CD4-positive, alpha-beta T cell treated with Interleukin-4 for 1 hour (primary cell): Measurements from ENCODE around the gene MYO5B.
"Not testable (repeated sequence)": the region's sequence is repeated elsewhere in the genome, so short reads cannot be mapped to it uniquely, and the experiment has no call there.

Experiments used
- DNase-seq, 2 donors: peaks; one replicate each; pipeline ENCODE4 v3.0.0-alpha.2; 2020 to 2022

Gene MYO5B

DNA sequence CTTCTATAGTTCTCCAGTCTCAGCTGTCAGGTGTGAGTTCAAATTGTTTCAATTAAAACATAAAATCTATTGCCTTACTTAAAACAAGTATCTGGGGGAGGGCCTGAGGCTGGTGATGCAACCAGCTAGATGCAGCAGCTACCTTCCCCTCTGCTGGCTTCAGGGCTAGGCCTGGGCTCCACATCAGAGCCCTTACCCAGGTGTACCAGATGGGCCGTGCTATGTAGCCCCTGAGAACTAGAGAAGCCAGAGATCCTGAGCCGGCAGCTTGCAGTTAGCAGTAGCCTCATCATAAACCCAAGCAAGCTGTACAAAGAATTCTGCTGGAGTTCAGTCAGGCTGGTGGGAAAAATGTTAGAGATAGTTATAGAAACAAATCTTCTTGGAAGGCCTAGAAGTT is 284.0 kb downstream of the MYO5B start:
- DNase-seq: no peak

DNA sequence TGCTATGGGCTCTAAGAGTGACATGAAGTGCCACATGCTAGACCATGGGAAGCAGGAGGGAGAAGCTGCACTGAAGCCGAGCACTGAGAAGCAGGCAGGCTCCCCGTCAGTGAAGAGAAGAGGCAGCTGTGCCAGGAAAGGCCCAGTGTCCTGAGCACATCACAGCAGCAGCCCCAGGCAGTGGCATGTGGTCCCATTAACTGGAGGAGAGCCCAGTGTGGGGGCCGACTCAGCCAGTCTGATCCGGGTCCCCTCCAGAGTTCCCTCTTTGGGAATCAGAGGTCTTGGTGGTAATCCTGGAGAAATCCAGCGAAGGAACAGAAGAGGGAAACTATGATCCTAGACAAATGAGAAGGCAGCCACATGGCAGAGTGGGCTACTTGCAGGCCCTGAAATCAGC is 284.9 kb downstream of the MYO5B start:
- no peak for DNase-seq

DNA sequence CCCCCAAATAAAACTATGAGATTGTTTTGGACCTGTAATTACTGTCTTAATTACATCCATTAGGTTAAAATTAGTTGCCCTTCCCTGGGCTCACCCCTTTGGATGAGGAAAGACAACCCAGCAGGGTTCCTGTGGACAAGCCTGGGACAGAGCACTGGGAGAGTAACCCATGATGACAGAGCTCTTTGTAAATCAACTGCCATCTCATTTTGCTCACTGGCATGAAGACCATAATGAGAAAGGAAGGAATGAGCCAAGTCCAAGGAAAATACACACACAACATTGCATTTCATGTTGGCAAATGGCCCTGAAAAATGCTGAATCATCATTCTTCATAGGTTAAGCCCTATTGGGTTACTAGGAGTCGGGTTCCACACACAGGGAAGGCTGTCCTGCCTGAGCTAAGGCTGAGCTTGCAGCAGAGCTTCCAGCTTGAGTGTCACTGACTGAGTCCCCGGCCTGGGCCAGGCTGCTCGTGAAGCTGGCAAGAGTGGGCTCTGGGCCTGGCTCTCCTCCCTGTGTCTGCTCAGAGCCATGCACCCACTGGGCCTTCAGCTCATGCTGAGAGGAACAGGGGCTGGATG is 287.5 kb downstream of the MYO5B start:
- no peak for DNase-seq

DNA sequence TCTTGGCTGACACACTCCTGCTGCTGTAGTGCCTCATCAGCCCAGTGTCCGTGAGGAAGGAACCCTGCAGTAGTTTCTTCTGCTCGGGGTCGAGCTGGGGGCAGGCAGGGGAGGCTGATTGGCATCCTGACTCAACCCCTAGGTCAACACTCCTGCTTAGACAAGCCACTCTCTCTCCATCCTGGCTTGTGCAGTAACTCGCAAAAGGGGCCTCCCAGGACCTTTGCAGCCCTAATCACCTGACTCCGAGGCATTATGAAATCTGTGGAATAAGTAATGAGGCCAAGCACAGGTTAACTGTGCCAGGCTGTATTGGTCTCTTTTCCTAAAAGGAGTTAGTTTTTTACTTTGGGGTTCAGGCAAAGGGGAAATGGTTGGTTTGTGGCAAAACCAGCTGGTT is 289.2 kb downstream of the MYO5B start:
- DNase-seq: no peak

DNA sequence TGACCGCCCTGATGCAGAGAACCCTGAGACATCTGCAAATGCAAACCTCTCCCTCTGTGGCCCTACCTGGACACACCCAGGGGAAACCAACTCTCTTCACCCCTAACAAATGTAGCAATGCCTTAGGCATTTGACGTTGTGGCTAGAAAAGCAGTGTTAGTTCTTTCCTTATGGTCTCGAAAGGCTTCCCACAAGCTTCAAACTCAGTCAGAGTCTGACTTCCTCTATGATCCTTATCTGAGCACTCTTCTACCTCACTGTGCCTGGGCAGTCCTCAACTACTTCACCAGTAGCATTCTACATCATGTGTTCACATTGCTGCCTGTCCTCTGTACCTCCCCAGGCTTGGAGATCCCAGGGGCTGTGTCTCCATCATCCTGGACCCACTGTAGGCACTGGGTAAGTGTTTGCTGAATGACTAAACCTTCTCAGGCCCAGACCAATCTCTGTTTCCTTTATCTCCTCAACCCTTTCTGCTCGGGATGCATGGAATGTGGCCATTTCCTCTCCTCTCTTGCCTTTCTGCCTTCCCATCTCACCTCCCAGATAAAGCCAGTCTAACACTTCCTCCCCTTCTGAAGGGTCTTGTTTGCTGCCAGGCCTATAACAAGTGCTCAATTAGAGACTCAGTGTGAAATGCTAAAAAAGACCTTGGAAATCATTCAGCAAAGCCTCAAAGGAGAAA is 289.9 kb downstream of the MYO5B start:
- no peak for DNase-seq

DNA sequence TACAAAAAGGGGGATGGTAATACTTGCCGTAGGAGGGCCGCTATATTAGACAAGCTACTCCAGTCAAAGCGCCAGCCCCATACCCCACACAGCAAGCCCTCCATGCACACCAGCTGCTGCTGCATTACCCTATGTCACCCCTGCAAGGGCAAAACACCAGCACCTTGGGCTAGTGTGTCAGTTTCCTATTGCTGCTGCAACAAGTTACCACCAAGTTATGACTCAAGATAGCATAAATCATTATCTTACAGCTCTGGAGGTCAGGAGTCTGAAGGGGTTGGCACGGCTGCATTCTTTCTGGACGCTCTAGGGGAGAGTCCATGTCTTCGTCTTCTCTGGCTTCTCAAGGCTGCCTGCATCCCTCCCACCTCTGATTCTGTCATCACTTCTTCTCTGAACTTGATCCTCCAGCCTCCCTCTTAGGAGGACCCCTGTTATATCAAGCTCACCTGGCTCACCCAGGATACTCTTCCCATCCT is 293.0 kb downstream of the MYO5B start:
- DNase-seq: no peak

DNA sequence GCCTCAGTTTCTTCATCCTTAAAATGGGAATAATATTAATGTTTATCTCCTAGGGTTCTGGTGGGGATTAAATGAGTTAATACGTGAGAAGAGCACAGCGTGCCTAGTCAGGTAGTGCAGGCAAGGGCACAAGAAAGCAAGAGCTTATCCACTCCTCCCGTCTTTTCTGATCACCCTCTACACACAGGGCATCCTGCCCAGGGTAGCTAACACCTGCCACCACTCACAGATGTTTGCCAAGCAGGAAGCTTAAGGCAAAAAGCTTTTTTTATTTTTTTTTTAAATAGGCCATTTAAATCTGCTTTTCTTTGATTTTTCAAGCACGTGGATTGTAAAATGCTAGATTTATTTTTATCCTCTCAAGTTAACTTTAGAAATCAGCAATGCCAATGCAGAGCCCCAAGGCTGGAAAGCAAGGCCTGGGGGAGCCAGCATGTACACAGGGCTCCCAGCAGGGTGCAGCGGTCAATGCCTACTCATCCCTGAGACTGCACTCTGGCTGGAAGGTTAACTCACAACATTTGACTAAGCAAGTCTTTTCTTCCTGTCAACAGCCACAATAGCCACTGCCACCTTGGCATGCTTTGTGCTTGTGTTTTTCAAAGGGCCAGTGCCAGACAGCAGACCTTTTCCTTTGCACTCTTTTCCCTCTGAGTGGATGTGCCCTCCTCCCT is 295.2 kb downstream of the MYO5B start:
- DNase-seq: no peak

DNA sequence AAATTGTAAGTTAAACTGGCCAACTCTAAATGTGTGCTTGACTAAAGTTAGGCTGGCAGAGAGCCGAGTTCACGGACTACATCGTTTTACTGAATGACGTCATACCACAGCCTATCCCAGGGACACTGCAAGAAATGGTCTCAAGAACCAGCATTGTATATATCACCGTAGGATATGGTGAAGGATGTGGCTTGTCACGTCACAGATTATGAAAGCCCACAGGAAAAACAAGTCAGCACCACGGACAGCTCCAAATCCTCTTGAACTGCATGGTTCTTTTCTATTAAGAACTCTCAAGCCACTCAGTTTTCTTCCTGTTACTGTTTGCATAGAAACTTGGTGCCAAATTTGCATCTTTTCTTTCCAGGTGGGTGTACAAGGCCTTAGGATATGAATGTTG is 296.5 kb downstream of the MYO5B start:
- peak; percentile 49 to 57 for DNase-seq

DNA sequence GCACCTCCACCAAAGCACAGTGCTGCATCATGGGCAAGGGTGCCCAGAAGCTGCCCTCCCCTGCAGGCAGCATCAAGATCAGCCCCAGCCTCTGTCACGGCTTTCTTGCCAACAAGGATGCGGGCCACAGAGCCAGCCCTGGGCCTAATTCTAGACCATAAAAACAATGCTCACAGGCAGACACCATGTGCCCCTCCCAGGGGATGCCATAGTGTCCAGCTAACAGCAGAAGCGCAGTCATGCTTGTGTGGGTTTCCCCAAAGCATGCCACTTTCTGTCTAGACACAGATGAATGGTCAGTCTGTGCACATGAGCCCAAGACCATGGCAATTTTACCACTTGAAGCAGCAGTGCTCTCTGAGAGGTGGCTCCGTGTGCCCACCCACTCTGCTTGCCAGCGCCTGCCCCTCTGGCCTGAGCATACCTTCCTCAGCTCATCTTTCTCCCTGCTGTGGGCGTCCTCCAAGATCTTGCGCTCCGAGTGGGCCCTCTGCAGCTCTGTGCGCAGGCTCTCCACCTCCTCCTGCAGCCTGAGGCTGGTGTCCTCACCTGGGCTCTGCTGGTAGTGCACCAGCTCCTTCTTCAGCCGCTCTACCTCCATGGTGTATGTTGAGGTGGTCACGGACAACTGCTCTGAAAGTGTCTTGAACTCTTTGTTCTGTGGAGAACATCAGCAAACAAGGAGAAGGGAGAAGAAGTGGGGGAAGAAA is 300.3 kb downstream of the MYO5B start:
- no peak for DNase-seq

DNA sequence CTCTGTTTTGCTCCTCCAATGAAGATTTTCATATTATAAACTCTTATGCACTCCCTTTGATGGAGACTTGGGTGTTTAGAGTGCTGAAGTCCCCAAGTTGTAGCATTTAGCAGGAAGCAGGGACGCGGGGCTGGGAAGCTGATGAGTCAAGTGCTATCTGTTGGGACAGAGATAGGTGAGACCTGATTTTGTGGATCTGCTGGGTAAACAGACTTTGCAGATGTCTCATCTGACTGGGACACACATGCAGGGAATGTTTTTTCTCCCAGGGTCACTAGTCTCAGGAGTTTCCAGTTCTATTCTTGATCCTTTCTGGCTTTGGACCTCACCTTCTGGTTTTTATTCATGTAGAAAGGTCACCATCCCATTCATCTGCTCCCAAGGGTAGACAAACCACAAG is 301.9 kb downstream of the MYO5B start:
- DNase-seq: no peak

DNA sequence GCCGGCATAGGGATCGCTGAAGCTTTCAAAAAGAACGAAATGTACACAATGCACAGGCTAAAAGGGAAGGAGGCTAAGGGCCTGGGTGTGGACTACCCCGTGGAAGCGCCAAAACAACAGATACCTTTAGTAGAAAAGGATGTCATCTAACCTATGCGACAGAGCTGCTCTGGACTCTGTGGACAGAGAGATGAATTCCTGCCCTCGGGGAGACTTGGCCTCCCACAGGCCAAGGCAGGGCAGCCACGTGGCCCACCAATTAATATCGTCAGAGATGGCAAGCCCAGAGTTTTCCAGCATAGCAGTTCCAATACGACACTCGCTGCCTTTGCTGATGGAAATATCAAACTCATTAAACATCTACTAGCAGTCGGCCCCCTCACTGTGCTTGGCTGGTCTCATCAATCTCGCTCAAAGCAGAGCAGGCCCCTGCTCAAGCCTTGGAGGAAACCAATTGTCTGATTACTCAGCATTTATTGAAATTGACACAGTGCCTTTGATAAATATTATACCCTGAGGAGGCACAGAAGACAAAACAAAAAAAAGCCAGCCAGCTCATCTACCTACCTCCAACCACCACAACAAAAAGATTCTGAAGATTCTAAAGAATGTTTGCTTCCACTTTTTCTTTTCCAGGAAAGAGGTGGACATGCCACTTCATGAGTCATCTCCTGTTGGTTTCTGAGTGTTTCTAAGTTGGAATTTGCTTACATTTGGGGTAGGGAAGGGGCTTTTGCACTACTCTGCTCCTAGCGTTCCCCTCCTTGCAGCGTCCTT is 302.6 kb downstream of the MYO5B start:
- no peak for DNase-seq

DNA sequence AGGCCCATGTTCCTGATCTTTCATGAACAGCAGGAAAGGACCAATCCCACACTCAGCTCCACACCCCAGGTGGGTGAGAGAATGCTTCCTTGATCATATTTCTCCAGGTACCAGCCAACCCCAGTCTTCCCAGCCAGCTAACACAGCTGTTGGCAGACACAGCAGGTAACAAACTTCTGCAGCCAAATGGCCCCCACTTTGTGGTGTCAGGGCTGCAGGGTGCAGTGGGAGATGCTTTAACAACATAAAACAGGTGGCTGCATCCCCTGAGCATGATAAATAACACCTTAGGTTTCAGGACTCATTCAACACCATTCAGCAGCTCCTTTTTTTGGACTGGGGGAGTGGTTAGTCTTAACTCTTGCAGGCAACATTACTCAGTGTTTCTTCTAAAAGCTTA is 304.9 kb downstream of the MYO5B start:
- no peak for DNase-seq

DNA sequence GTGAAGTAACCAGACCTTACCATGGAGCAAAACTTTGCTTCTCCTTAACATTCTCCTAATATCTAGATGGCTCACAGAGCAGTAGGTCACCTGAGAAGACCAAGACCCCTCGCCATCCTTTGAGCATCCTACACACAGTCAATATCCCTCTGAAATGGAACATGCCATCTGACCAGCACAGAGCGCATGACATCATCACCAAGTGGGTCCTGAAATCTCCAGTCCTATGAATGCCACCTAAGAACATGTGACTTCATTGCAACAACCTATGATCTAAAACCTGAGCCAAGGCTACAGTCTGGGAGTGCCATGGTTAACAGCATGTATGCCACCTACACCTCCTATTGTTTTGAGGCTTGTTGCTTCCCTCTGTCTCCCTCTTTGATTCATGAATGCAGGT is 305.4 kb downstream of the MYO5B start:
- not testable (repeated sequence) for DNase-seq

DNA sequence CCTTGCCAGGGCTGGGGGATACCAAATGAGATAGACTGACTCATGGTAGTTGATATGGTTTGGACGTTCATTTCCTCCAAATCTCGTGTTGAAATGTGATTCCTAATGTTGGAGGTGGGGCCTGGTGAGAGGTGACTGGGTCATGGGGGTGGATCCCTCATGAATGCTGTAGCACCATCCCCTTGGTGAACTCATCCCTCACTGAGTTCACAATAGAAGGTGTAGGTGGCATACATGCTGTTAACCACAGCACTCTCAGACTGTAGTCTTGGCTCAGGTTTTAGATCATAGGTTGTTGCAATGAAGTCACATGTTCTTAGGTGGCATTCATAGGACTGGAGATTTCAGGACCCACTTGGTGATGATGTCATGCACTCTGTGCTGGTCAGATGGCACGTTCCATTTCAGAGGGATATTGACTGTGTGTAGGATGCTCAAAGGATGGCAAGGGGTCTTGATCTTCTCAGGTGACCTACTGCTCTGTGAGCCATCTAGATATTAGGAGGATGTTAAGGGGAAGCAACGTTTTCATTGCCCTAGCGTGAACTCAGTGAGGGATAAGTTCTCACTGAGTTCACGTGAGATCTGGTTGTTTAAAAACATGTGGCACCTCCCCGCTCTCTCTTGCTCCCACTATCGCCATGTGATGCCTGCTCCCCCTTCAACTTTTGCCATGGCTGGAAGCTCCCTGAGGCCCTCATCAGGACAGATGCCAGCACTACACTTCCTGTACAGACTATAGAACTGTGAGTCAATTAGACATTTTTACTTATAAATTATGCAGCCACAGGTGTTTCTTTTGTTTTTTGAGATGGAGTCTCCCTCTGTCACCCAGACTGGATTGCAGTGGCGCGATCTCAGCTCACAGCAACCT is 307.8 kb downstream of the MYO5B start:
- DNase-seq: no peak

DNA sequence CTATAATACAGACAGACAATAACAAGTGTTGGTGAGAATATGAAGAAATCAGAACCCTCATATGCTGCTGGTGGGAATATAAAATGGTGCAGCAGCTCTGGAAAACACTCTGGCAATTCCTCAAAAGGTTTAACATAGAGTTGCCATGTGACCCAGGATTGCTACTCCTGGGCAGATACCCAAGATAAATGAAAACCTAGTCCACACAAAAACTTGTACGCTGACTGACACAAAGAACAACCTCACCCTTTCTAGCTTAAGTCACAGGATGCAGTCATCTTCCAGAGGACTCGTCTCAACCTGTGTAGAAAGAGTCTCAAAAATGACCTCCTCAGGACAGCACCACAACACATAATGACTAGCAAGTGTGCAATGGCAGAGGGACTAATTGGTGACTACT is 310.0 kb downstream of the MYO5B start:
- no peak for DNase-seq

DNA sequence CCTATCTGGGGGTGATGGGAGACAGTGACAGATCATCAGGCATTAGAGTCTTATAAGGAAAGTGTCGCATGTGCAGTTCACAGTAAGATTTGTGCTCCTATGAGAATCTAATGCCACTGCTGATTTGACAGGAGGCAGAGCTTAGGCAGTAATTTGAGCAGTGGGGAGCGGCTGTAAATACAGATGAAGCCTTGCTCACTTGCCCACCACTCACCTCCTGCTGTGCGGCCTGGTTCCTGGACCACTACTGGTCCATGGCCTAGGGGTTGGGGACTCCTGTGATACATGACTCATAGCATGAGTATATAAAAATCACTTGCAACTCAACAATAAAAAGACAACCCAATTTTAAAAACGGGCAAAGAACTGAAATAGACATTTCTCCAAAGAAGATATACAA is 310.5 kb downstream of the MYO5B start:
- DNase-seq: no peak

DNA sequence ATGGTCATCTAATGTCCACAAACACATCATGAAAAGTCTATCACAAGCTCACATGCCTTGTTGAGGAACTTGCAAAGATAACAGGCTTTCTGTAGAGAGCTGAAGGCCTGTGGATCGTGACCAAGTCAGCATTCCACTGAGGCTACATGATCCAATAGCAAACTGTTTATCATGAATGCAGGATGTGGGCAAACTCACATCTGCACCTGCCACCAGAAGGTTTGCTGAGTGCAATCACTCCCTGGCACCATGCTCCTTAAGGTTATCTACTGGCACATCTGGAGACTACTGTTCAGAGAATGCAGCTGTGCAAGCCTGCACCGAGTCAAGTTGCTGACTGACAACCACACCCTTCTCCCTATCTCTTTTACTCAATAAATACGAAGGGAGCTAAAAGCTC is 314.3 kb downstream of the MYO5B start:
- no peak for DNase-seq

DNA sequence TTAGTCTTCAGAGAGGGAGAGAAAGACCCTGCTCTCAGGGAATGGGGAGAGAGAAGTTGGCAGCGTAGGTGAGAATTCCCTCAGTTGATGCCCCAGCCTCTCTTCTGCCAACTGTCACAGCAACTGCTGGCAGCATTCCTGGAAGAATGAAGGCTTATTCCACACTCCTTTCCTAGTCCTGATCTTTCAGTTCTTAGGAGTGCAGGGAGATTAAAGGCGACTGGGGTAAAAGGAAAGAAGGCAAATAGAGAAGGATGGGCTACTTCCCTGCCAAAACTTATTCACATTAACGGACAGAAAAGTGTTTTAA is 315.7 kb downstream of the MYO5B start:
- DNase-seq: no peak

DNA sequence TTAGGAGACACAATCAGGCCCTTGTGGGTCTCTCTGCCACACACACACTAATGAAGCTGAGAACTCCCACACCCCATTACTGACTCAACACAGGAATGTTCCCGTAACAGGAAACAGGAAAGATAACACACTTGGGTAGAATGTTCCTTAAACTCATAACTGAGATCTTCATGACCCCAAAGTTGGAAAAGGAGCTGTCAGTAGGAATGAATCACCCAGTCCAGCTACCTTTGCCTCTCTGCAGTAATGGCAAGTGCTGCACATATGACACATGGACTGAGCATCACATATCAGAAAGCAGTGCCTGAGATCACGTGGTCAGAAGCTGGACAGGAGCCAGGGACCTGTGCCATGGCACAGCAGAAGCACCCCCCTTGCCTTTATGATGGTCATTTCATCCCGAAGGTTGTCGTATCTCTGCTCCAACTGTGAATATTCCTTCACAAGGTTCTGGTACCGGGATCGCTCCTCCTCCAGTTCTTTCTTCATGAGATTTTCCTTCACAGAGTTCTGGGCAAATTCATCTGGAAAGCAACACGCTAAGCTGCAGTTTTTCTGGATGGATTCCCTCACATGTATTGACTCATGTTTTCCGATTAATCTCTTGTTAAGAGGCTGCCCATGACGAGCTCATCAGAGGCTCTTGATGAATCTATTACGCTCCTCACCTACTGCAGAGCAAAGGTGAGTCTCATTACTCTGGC is 316.2 kb downstream of the MYO5B start:
- DNase-seq: no peak

DNA sequence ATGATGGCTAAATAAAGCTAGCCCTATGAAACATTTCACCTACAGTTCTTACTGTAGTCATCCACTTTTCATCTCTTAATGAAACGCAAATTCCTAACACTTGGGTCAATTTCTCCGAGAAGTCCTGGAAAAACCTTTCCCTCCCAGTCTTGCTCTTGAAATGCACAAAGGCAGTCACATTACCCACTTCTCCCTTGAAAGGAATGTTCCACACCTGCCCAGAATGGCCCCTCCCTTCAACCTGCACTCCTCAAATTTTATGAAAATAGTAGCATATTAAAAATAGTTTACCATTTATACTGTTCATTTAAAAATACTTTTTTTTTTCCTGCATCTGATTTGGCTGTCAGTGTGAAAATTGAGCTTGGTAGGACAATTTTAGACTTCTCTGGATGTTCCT is 316.9 kb downstream of the MYO5B start:
- no peak for DNase-seq

DNA sequence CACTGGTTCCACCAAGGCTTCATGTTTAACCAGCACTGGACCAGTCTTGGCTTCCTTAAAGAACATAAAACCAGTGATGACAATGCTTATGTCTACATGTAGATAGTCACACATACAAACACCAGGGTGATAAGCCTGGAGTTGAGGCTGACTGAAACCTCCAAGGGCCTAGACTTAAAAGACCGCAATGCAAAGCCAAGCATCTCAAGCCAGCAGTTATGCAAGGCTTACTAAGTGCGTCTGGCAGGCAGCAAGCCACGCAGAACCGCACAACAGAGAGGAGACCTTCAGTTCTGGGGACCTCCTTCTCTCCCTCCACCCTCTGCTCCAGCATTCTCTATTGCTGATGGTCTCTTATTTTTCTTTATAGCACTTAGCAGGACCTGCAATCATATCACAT is 318.4 kb downstream of the MYO5B start:
- DNase-seq: no peak

DNA sequence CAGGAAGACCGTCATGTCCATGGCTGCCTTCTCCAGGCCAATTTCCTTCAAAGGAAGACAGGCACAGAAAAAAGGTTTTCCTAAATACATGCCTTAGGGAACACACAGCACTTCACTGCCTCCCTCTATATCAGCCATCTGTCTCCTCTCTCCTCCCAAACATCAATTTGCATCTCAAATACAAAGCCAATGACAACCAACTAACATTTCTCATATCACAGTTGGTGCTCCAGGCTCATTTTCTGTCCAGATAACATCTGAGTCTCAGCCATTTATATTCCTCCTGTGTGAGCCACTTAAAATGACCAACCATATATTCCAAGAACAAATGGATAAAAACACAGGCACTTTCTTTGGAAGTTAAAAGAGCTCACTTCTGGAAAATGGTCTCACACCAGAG is 319.2 kb downstream of the MYO5B start:
- DNase-seq: no peak
